ENCODE measurements around the gene IFNL4.

- TF ChIP-seq CTCF (IDR thresholded peaks at IDR 0.05; ENCODE audit: insufficient read depth, low read length) (no peak), POLR2AphosphoS5 (IDR thresholded peaks at IDR 0.05; ENCODE audit: low read depth) (no peak), REST (IDR thresholded peaks at IDR 0.05; ENCODE audit: insufficient replicate concordance, low read depth) (no peak), GABPA (IDR thresholded peaks at IDR 0.05; ENCODE audit: low read depth) (no peak)
Measured at GRCh38 chr19:39237200-39238184, 11.2 kb downstream of the IFNL4 start.

Data from HL-60 (cell line).